SW480 (cell line): ENCODE results near the gene CACNA1A.
"Not testable (repeated sequence)": the region's sequence is repeated elsewhere in the genome, so short reads cannot be mapped to it uniquely, and the experiment has no call there.

ENCODE experiments used
- DNase-seq: peaks from one replicate; pipeline ENCODE4 v3.0.0-alpha.2; 2016; ENCODE audit warnings: low spot score

Gene CACNA1A

DNA sequence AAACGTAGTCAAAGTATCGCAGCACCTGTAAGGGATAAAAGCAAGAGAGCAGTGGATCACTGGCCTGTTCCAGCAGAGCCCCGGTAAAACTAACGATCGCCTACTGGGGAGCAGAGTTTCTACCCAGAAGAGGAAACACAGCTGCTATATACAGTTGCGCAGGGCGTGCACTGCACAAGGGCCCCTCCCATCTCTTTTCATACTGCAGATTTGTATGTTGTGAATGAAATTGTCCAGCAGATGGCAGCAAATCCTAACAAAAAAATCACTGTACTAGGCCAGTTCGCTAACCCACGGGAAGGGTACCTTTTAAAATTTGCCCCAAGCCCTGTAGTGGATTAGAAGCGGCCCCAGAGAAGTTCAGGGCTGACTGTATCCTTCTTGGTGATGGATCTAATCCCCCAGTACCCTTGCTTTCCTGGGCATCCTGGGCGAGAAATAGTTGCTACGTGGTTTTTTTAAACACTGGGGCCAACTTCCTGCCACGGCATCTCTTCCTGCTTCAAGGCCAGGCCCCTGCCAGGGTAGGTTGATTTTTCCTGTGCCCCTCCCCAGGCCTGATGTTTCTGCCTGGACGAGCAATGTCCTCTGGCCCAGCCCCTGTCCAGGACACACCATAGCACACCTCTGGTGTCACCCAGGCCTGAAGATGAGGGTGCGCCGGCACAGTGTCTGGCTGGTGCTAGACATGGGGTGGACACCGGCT, 229.0 kb downstream of the CACNA1A start:
- peak; percentile 72 for DNase-seq

DNA sequence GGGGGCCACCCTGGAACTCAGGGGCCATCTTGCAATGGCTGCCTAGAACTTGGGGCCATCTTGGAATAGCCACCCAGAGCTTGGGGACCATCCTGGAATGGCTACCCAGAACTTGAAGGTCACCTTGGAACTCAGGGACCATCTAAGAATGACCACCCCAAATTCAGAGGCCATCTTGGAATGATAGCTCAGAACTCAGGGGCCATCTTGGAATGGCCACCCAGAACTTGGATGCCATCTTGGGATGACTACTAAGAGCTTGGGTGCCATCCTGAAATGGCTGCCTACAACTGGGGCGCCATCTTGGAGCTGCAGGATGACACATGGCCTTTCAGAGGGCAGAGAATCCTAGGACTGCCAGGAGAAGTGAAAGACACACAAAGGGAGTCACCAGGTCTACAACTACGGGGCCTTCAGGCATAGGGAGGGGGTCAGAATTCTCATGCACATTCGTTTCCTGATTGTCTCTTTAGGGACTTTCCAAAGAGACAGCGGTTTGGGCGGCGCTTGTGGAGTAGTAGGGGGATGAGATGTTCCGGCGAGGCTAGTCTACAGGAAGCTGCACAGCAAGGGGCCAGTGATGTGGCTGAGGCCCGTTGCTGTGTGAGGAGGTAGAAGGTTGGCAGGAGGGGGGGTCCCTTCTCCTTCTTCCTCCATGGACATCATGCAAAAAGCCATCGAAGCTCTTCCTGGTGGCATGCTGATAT, 231.1 kb downstream of the CACNA1A start:
- DNase-seq: no peak

DNA sequence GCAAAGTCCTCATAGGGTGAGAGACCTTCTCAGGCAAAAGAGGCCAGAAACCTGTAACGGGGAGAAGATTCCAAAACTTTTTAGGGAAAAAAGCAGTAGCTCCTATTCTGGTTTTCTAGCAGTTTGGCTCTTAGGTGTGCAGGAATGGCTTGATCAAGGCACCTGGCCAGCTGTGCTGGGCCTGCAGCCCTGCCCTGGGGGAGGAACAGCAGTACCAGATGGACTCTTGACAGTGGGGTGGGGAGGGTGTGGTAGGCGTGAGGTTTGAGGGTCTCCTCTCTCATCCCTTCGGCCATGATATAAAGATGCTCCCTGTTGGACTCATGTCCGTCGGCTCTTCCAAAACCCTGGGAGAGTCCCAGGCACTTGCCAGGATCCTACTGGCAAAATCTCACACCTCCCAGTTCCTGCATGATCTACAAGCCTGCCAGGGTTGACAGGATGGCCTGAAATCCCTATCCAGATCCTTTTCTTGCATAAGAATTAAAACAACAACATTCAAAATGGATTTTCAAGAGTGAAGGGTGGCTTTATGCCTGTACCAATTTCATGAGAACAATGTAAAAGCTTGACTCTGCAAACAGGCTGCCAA, 235.7 kb downstream of the CACNA1A start:
- DNase-seq: no peak

DNA sequence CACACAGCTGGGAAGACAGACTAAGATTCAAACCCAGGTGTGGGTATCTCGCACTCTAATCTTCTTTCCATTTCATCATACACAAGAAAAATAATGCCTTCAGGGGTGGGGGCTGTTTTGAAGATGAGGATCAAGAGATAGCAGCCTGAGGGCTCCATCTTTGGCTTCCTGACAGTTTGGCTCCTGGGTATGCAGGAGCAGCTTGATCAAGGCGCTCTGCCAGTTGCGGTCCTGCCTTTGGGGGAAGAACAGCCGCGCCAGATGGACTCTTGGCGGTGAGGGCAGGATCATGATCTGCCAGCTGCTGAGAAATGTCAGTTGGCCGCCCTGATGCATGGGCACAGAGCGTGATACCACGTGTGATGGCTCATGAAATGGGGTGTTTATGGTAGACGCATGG, 236.9 kb downstream of the CACNA1A start:
- DNase-seq: no peak

DNA sequence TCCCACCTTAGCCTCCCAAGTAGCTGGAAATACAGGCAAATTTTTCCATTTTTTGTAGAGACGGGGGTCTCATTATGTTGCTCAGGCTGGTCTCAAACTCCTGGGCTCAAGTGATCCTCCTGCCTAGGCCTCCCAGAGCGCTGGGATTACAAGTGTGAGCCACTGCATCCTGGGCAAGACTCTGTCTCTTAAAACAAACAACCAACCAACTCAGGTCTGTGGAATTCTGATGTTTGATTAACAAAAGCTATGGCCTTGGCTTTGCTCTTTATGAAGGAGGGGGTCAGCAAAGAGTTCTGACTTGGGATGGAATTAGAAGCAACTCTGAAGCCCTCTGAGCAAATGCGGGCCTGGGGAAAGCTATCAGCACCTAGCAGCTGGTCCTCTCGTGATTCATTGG, 238.4 kb downstream of the CACNA1A start:
- DNase-seq: no peak

DNA sequence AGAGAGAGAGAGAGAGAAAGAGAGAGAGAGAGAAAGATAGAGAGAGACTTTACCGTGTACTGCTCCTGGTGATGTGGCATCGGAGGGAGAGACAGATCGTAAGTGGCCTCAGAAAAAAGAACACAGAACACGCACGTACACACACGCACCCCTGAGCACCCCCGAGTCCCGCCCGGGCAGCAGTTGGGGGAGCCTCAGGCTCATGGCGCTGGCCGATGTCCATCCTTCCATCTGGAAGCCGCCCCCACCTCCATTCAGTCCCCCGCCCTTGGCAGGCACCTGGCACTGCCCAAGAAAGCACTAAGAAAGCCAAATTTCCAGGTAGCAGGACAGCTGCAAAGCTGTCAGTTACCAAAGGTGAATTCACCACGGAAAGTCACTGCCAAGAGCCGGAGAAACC, 239.1 kb downstream of the CACNA1A start:
- DNase-seq: no peak

DNA sequence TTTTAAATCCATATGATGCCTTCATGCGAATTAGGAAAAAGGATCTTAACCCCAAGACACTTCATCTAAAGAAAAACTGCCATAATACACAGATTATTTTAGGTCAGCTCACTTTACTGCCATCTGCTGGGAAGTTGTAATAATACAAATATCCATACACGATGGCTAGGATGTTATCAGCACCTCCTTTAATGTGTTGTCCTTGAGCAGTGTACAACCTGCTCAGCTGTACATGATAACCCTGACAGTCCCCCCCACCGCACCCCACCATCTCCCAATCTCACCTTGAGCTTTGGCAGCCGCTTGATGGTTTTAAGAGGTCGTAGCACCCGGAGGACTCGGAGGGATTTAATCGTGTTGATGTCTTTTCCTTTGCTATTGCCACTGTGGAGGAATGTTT, 243.8 kb downstream of the CACNA1A start:
- DNase-seq: peak; percentile 58

DNA sequence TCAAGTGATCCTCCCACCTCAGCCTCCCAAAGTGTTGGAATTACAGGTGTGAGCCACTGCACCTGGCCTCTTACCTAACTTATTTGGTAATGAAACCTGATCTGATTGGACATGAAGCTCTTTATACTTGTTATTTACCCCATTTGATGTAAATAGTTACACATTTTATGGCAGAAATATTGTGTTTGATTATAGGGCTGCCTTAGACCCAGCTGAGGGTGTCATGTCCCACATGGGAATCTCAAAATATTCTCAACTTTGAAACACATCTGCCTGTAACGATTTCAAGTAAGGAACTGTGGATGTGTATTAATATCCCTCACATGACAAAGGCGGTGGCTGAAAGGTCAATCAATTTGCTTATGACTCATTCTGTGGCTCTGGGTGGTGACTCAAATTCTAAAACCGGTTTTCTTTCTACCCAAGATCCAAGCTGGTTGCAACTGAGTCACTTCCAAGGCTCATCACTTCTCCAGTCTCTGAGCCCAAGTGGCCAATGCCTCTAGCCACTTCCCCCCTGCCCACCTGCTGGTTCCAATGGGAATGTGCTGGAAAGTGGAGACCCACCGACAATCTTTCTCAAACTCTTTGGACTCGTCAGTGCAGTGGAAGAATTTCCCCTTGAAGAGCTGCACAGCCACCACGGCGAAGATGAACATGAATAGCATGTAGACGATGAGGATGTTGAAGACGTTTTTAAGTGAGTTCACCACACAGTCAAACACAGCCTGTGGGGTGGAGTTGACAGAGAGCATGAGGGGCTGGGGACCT, 245.2 kb downstream of the CACNA1A start:
- DNase-seq: peak; percentile 80

DNA sequence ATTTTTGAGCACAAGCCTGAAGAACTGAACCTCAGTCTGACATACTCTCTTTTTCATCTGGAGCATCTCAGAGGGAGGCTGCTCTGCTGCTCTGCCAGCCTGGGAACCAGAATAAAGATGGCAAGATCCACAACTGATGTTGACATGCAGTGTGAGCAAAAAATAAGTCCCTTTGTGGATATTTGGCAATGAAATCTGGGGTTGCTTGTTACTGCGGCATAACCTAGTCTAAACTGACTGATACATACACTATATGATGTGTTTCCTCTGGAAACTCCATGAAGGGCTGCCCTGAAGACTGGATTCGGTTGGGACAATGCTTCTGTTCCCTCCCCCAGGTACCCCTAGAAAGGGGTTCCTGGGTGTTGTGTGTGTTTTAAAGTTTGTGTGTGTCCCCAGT, 249.4 kb downstream of the CACNA1A start:
- no peak for DNase-seq

DNA sequence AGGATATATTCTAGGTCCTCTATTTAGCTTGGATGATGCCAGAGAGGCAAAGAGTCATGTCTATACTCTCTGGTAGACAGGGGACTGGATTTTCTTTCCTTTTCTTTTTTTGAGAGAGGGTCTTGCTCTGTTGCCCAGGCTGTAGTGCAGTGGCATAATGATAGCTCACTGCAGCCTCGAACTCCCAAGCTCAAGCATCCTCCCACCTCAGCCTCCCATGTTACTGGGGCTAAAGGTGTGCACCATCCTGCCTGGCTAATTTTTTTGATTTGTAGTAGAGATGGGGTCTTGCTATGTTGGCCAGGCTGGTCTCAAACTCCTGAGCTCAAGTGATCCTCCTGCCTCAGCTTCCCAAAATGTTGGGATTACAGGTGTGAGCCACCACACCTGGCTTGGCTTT, 249.9 kb downstream of the CACNA1A start:
- not testable (repeated sequence) for DNase-seq

DNA sequence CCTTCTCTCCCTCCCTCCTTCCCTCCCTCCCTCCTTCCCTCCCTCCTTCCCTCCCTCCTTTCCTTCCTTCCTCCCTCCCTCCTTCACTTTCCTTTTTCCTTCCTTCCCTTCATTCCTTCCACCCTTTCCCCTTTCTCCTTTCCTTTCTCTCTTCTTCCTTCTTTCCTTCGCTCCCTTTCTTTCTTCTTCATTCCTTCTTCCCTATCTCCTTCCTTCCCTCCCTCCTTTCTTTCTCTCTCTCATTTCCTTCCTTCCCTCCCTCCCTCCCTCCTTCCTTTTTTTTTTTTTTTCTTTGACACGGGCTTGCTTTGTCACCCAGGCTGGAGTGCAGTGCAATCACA, 250.6 kb downstream of the CACNA1A start:
- no peak for DNase-seq

DNA sequence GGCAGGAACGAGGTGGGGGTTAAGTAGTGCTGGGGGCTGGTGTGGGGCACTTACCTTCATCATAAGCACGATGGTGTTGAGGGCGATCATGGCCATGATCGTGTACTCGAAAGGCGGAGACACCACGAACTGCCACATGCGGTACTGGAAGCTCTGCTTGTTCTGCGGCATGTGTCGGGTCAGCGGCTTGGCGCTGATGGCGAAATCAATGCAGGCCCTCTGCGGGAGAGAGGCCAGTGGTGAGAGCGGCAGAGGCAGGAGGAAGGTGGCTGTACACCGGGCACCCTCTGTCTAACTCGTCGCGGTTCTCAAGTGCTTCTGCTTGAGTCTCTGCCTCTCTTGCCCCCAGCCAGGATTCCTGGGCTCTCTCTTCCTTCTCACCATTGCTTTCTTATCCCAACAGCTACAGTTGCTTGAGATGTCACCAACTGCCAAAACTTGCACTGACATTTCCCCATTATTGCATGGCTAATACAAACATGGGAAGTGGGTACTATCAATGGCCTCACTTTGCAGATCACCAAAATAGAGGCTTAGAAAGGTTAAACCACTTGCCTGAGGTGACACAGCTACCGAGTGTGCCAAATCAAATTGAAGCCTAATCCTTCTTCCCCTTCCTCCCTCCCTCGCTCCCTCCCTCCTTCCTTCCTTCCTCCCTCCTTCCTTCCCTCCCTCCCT, 251.1 kb downstream of the CACNA1A start:
- no peak for DNase-seq

DNA sequence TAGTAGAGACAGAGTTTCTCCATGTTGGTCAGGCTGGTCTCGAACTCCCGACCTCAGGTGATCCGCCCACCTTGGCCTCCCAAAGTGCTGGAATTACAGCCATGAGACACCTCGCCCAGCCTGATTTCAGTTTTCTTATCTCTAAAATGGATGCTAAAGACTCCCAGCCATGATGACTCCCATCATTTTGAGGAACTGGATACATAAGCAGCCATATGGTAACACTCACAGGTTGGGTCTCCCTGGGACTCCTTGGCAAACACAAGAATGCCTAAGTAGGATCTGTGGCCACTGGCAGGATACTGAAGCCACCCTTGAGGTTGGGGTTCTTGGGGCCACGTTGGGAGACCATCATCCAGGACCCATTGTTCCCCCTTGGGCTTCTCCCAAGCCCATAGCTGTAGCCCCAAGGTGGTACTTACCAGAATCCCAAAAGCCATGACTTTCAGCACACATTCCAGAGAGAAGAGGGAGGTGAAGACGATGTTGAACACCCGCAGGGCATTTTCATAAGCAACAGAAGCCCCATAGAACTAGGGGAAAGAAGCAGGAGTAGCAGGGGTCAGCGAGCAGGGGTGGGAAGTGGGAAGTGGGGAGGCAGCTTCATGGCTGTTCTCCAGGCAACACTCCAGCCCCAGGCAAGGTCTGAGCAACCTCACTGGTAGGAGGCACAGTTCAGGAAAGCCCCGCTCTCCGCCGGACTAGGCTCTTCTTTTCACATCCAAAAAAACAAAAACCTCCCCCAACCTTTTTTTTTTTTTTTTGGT, 253.5 kb downstream of the CACNA1A start:
- no peak for DNase-seq

DNA sequence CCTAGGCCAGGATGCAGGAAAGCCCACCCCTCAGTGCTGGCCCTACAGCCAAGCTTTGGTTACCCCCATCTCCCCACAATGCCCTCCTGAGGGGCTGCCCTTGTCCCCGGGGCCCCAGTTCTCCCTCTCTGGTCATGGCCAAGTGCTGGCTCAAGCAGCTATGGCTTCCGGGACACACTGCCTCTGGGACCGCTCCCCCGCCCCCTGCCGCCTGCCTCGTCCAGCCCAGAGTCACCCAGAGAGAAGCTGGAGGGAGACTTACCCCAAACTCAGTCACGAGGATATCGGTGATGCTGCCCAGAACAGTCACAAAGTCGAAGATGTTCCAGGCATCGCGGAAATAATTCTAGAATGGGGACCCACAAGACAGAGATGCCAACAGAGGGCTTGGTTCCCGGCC, 261.4 kb downstream of the CACNA1A start:
- DNase-seq: no peak

DNA sequence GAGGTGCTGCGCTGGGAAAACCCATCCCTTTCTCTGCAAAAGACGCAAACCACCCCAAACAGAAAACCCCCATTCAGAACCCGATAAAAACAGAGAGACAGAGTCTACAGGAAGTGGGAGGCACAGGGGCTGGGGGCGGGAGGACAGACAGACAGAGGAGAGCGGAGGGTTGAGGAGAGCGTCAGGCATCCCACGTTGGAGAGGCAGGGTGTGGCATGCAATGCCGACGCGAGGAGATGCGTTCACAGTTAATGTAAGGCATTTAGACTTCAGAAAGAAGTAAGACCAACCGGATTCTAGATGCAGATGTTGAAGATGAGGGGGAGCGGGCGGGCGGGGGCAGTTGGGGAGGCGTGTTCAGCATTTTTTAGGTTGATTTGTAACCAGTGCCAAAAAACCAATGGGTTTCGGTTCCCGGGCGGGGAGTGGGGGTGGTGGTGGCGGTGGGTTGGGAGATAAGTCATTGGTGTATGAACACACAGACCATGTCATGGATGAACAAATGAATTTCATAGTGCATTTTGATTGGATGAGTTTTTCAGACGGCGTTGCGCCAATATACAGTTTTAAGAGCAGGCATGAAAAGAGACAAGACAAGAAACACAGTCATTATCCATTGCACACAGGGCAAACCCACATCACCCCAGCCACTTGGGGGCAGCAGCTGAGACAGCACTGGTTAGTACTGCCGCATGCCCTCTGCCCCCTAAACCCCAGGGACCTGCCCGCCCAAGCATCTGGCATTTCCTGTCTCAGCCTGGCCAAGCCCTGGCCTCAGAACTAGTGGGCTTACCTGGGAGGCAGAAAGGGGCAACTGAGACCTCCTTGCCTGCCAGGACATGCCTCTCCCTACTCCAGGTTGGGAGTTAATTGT, 264.8 kb downstream of the CACNA1A start:
- peak; percentile 50 for DNase-seq

DNA sequence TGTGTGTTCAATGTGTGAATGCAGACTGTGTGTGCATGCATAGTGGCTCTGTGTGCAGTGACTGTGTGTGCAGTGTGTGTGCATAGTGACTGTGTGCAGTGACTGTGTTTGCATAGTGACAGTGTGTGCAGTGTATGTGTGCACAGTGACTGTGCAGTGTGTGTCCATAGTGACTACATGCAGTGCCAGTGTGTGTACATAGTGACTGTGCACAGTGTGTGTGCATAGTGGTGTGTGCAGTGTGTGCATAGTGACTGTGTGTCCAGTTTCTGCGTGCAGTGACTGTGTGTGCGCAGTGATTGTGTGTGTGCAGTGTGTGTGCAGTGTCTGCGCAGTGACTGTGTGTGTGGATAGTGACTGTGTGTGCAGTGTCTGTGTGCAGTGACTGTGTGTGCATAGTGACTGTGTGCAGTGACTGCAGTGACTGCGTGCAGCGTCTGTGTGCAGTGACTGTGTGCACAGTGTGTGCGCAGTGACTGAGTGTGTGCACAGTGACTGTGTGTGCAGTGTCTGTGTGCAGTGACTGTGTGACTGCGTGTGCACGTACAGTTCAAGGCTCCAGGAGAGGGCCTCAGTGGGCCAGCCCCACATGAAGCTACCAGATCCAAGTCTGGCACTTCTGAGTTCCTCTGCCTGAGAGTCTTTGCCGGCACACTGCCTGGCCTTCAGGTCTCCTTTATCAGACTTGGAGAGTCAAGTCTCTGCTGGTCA, 265.8 kb downstream of the CACNA1A start:
- no peak for DNase-seq

DNA sequence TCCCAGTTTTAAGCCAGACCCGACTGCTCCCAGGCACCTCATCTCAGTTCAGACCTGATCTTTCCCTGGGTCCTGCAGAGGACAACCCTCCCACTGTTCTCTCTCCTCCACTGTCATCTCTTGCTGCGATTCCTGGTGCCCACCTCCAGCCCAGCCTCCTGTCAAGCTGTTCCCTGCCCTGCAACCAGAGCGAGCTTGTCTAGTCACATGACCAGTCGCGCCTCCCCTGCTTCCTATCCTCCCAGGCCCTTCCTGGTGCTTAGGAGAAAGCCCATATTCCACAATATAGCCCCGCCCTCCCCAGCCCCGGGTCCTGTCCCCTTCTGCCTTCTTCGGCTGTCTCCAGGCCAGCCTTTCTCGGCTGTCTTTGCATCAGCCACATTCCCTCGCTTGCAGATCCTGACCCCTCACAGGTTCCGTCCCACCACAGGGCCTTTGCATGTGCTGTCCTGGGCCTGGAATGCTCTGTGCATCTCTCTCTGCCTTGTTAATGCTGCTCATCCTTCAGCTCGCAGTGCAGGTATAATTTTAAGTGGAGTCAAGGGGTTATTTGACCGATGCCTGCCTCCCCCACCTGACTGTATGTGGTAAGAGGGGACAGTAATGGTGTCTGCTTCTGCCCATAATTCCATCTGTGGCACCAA, 267.3 kb downstream of the CACNA1A start:
- DNase-seq: no peak

DNA sequence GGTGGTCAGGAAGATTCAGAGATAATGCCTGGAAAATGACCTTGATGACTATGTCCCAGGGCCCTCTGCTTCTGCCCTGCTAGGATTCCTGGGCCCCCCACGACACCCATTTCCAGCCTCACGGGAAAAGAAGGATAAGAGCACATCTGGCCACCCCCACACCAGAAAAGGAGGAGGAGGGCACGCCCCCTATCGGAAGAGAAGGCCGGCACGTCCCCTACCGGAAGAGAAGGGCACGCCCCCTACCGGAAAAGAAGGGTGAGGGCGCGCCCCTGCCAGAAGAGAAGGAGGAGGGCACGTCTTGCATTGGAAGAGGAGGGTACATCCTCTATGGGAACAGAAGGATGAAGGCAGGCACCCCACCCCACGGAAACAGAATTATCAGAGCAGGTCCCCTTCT, 271.8 kb downstream of the CACNA1A start:
- peak; percentile 26 for DNase-seq

DNA sequence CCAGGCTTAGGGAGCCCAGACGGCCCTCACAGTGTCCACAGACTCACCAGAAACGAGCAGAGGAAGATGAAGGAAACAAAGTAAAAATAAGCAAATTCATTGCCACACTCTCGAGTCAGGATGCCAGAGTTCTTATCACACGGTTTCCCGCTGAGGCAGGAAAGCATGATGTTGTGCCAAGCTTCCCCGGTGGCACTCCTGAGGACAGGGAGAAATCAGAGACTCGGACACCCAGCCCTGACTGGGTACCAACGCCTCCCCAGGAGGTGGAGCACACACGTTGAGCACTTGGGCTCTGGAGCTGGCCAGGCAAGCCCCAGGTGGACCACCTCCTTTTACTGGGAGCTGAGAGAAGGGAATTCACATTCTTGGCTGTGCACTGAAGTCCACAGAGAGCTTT, 274.6 kb downstream of the CACNA1A start:
- no peak for DNase-seq
